CD4-positive, alpha-beta T cell (primary cell): ENCODE results near the gene C4orf54. TPM values are rescaled to one million over a fixed set of nuclear protein-coding genes. Genes with fewer than 3 reads are reported as not detected.

Experiments used
- ATAC-seq: fragments of 200-7000 bp; cut with Tn5 transposase; one replicate; pipeline ENCODE4 v1.10.0; 2022; ENCODE audit warnings: mild to moderate bottlenecking; ENCODE audit not compliant: poor library complexity
- CTCF ChIA-PET: fragments of 350-600 bp; sonication (Branson Sonifier 250); formaldehyde crosslinking; loops from one replicate; lab custom pipeline; 2021; ENCODE audit warnings: antibody characterized with exemption, inconsistent platforms; lab: Charles Lee
- POLR2A ChIA-PET: fragments of 350-600 bp; sonication (Branson Sonifier 250); formaldehyde crosslinking; loops from one replicate; lab custom pipeline; 2021; ENCODE audit warnings: antibody characterized with exemption, inconsistent platforms; lab: Charles Lee
- DNase-seq, 14 experiments: peaks; one replicate each; pipeline ENCODE4 v3.0.0-alpha.2; 2013 to 2020; ENCODE audit warnings: mixed read lengths in 2 of 14
- H3K27ac ChIP-seq, 2 donors: one replicate each; pipeline versions ENCODE4 v1.5.1 to v1.7.0; 2013; ENCODE audit warnings: low read length in 2 of 2, low read depth in 1 of 2, mild to moderate bottlenecking in 1 of 2
- H3K27me3 ChIP-seq, 2 experiments: 1 replicate in 1 of 2; 2 replicates in 1 of 2; pipeline versions ENCODE4 v1.6.1 to v1.7.0; 2013; ENCODE audit warnings: low read length in 2 of 2, control low read depth in 1 of 2, mild to moderate bottlenecking in 1 of 2, moderate library complexity in 1 of 2; ENCODE audit not compliant: insufficient read depth in 2 of 2, control insufficient read depth in 1 of 2
- H3K36me3 ChIP-seq: one replicate; pipeline ENCODE4 v1.6.1; 2013; ENCODE audit warnings: low read length, control low read depth; ENCODE audit not compliant: insufficient read depth
- H3K4me1 ChIP-seq: one replicate; pipeline ENCODE4 v1.6.1; 2013; ENCODE audit warnings: low read length, control low read depth; ENCODE audit not compliant: insufficient read depth
- H3K4me3 ChIP-seq: one replicate; pipeline ENCODE4 v1.5.1; 2013; ENCODE audit warnings: mild to moderate bottlenecking, low read length, moderate library complexity
- H3K9me3 ChIP-seq, 2 experiments: 1 replicate in 1 of 2; 2 replicates in 1 of 2; pipeline versions ENCODE4 v1.6.1 to v1.7.0; 2013; ENCODE audit warnings: low read length in 2 of 2, mild to moderate bottlenecking in 2 of 2, control low read depth in 1 of 2, moderate library complexity in 1 of 2; ENCODE audit not compliant: control insufficient read depth in 1 of 2, insufficient read depth in 1 of 2
- H3K27ac Mint-ChIP-seq: one replicate; pipeline ENCODE4 v1.8.0; 2020; ENCODE audit warnings: mixed read lengths
- H3K27me3 Mint-ChIP-seq: one replicate; pipeline ENCODE4 v1.8.0; 2021; ENCODE audit warnings: mixed read lengths
- H3K36me3 Mint-ChIP-seq: one replicate; pipeline ENCODE4 v1.8.0; 2021; ENCODE audit warnings: low read depth, mixed read lengths
- H3K4me1 Mint-ChIP-seq: one replicate; pipeline ENCODE4 v1.8.0; 2021; ENCODE audit warnings: low read depth, mixed read lengths
- H3K4me3 Mint-ChIP-seq: one replicate; pipeline ENCODE4 v1.8.0; 2020; ENCODE audit warnings: mild to moderate bottlenecking, mixed read lengths
- H3K9me3 Mint-ChIP-seq: one replicate; pipeline ENCODE4 v1.8.0; 2020; ENCODE audit warnings: mixed read lengths
- CTCF ChIP-seq: fragments of 200-600 bp; IDR thresholded peaks from one replicate; pipeline ENCODE4 v1.8.0; 2022; ENCODE audit warnings: antibody characterized with exemption, mild to moderate bottlenecking
- intact Hi-C, 2 experiments: fragments of 100-400 bp; cut with DNase I in 1 of 2; cut with micrococcal nuclease in 1 of 2; formaldehyde crosslinking; loops; one replicate each; pipeline versions ENCODE4 v1.15.1 to v1.9.0; 2023 to 2025; cut with DNase I, micrococcal nuclease
- total RNA-seq, 174 experiments: library from RNA in 2 of 174; stranded (reverse) in 2 of 174; gene quantifications; one replicate each; pipeline ENCODE4 v1.2.3 and lab custom pipeline; 2021 to 2026

C4orf54 gene
- total RNA-seq, 2 experiments from 2014 or later = not detected

- Mint-ChIP-seq H3K9me3 (no peaks in the 10 kb centered on the region), H3K36me3 (no peaks in the 10 kb centered on the region), H3K4me1 (no peaks in the 10 kb centered on the region), H3K27ac (no peak overlapping the region), H3K4me3 (no peak overlapping the region), H3K27me3 (peaks cover 70% of the 10 kb centered on the region)
- ChIA-PET POLR2A (no interaction called here), CTCF (no interaction called here)
- Histone ChIP-seq H3K9me3 (no peaks in the 10 kb centered on the region), H3K27me3 (peaks cover 4 to 15% of the 10 kb centered on the region in 2 experiments), H3K4me3 (no peak overlapping the region), H3K36me3 (no peaks in the 10 kb centered on the region), H3K4me1 (no peaks in the 10 kb centered on the region), H3K27ac (no peak overlapping the region)
- intact Hi-C loops = no loop called here
- no peak for TF ChIP-seq CTCF
- ATAC-seq (no peak), DNase-seq (no peak)
These were observed 49.2 kb downstream of the C4orf54 start for GRCh38 chr4:99608417-99608816.

Other genes with a start within 250 kb of the C4orf54 start
- gene ADH7, start 222.5 kb downstream of the C4orf54 start, total RNA-seq = not detected
- gene C4orf17, start 146.8 kb downstream of the C4orf54 start, total RNA-seq = not detected
- 1 to 10 TPM; 1.6 to 2.0 TPM for gene TRMT10A, start 93.8 kb downstream of the C4orf54 start, total RNA-seq
- not detected for gene MTTP, start 83.0 kb downstream of the C4orf54 start, total RNA-seq
- gene DAPP1, start 159.0 kb upstream of the C4orf54 start, total RNA-seq = 1 to 10 TPM; 8.3 to 9.1 TPM
- gene LAMTOR3, start 236.6 kb upstream of the C4orf54 start, total RNA-seq = 10 to 100 TPM; 32.0 to 32.8 TPM